Fibroblast of skin of left biceps (primary cell): ENCODE measurements around the gene ZNG1B.
"Not testable (repeated sequence)": the region's sequence is repeated elsewhere in the genome, so short reads cannot be mapped to it uniquely, and the experiment has no call there.

Experiments
- DNase-seq, 2 experiments: peaks; one replicate each; pipeline ENCODE4 v3.0.0-alpha.2; 2013; ENCODE audit warnings: low read depth in 2 of 2

ZNG1B gene

DNA sequence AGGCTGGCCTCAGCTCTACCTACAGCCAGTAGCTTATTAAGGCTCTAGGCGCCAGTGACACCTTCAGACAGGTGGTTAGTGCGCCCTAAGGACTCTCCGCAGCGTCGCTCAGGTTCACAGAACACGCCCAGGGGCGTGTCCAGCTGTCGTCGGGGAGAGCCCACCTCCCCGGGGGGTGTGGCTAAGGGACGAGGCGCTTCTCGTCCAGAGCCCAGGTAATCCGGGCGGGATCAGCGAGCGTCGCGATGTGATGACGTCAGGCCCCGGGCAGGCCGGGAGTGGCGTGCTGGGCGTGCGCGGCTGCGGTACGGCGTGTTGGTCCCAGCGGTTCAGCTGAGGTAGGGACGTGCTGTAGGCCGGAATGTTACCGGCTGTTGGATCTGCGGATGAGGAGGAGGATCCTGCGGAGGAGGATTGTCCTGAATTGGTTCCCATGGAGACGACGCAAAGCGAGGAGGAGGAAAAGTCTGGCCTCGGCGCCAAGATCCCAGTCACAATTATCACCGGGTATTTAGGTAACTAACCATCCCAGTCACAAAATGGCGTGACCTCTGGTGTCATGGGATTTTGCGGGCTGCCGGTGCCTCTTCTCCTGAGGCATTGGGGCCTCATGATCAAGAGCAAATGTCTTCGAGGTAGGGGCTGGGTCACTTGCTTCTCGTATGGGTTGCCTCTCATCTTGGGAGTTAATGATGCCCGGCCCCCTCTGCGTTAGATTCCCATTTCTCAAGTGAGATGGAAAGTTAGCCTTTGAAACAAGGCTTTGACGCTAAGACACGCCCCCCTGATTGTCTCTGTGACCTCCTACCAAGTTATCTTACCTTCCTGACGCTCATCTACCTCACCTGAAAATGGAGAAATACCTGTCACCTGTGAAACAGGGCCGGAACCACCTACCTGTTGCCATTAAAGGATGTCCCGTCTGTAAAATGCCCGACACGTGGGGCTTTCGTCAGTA lies at the start of gene ZNG1B:
ZNG1B (plus strand) TSS at position 184 of the 958 bp plus-strand sequence; CDS start at position 362, 178 bp downstream.
- not testable (repeated sequence) for DNase-seq

GRCh38 chr2:113390124-113390849 lies 47.2 kb upstream of the ZNG1B start:
- DNase-seq: peak; percentile 34 to 41

- DNase-seq: no peak
Observed at GRCh38 chr2:113391073-113391472, 46.4 kb upstream of the ZNG1B start.

DNA sequence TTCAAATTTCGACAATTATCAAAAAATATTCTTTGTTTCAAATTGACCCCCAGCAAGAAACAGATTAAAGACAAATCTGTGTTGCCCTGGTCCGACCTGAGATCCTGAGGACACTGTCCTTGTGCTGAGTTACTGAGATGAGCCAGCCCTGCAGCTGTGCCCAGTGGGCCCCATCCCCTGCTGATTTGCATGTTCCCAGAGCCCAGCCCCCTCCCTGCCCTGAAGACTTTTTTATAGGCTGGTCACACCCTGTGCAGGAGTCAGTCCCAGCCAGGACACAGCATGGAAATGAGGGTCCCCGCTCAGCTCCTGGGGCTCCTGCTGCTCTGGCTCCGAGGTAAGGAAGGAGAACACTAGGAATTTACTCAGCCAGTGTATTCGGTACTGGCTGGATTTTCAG lies 31.4 kb upstream of the ZNG1B start:
- DNase-seq: no peak

DNA sequence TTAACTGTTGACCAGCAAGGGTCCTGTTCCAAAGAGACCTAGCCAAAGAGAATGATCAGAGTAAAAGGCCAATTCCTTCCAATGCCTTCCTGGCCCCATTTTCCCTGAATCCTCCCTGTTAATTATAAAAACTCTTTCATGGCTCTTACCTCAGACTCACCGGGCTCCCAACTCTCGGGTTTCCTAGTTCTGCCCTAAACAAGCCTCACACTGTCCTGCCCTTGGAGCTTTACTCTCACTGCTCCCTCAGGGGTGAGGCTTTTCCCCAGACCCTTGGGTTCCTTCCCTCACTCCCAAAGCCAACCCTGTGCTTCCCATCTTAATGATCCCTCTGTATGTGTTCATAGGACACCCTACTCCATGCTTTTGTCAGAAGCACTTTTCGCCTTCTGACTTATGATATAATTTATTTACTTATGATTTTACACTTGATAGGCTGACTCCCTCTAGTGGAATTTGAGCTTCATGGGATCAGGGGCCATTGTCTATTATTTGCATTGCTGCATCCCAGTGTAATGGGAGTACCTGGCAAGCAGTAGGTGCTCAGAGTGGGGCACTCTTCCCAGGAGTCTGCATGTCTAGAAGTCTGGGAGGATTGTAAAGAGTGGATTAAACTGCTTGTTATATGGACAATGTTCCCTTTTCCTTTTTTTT lies 29.9 kb upstream of the ZNG1B start:
- DNase-seq: no peak

DNA sequence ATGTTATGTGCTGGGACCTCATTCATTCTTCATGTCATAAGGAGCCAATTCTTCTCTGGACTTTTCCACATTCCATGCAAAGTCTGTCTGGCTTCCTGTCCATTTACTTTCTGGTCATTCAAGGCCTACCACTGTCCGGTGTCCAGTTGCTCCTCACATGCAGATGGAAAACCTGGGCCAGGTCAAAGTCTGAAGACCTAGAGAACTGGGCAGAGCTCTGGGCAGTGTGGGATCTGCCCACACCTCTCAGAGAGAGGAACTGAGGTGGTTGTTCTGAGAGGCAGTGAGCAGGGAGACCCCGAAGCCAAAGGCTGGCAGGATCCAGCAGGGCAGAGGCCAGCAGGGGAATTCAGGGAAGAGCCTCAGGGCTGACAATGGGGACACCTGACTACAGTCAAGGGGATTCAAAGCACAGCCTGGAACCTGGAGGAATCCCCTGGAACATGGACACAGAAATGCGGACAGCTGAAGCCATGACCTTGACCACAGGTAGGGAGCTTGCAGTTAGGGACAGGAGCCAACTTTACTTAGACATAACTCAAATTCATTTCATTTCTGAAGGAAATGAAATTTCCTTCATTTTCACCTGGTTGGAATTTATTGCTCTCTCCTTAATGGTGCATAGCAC lies 25.7 kb upstream of the ZNG1B start:
- DNase-seq: not testable (repeated sequence)

GRCh38 chr2:113412774-113413173 lies 24.7 kb upstream of the ZNG1B start:
- DNase-seq: not testable (repeated sequence)

- DNase-seq: not testable (repeated sequence)
Observed at GRCh38 chr2:113431773-113432172, 5.7 kb upstream of the ZNG1B start.

- not testable (repeated sequence) for DNase-seq
Observed at GRCh38 chr2:113433468-113433867, 4.0 kb upstream of the ZNG1B start.

DNA sequence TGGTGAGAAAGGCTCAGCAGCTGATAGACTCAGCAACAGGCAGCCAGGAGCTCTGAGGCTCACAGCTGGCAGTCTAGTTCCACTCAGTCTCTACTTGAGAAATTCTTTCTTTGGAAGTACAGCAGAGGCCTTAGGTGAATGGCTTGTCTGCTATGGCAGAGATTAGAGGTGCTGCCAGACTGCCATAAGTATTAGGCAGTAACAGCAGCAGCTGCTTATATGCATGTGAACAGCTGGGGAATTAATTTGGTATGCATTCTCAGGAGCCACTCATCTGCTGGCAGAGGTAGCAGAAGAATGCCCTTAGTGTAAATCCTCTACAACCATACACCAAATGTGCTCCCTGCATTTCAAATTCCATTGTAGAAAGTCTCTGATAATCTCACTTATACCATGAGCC lies 28.3 kb downstream of the ZNG1B start:
- DNase-seq: not testable (repeated sequence)

DNA sequence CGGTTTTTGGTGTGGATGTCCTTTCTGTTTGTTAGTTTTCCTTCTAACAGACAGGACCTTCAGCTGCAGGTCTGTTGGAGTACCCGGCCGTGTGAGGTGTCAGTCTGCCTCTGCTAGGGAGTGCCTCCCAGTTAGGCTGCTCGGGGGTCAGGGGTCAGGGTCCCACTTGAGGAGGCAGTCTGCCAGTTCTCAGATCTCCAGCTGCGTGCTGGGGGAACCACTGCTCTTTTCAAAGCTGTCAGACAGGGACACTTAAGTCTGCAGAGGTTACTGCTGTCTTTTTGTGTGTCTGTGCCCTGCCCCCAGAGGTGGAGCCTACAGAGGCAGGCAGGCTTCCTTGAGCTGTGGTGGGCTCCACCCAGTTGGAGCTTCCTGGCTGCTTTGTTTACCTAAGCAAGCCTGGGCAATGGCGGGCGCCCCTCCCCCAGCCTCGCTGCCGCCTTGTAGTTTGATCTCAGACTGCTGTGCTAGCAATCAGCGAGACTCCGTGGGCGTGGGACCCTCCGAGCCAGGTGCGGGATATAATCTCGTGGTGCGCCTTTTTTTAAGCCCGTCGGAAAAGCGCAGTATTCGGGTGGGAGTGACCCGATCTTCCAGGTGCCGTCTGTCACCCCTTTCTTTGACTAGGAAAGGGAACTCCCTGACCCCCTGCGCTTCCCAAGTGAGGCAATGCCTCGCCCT lies 39.3 kb downstream of the ZNG1B start:
- DNase-seq: not testable (repeated sequence)

- not testable (repeated sequence) for DNase-seq
Observed at GRCh38 chr2:113496527-113496926, 59.0 kb downstream of the ZNG1B start.

DNA sequence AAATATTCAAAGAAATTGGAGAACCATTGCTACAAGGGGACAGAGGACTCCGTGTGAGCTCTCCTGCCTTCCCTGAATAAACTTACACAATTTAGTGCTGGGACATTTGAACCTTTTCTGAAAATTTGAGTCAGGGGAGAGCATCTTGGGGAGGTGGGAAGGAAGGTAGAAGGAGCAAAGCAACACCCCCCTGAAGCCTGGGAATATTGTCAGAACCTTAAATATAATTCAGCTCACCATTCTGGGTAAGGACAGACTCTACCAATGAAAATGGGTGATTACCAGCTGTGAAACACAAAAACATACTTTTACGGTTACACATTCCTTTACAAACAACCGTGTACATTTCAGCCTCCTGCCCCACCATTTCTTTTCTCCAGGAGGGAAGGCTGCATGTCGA lies 60.9 kb downstream of the ZNG1B start, which contains the start of gene FOXD4L1:
FOXD4L1 (plus strand) TSS at position 301 of the 400 bp plus-strand sequence. CDS start 592 bp downstream, outside the sequence.
- DNase-seq: not testable (repeated sequence)

GRCh38 chr2:113499019-113499885 lies 61.8 kb downstream of the ZNG1B start:
- not testable (repeated sequence) for DNase-seq

GRCh38 chr2:113499886-113500722 lies 62.6 kb downstream of the ZNG1B start:
- not testable (repeated sequence) for DNase-seq

DNA sequence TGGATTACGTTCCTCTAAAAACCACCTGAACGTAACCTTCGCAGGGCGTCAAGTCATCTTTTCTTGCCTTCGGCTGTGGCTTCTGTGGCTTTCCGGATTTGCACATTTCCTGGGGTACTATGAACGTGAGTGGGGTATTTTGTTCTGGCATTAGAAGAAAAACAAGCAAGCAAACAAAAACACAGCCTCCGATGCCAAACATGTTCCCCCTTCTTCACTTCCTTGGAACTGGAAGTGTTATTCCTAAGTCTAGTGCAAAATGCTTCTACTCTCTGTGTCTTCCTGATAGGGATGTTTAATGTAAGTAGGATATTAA lies 63.2 kb downstream of the ZNG1B start:
- DNase-seq: not testable (repeated sequence)

DNA sequence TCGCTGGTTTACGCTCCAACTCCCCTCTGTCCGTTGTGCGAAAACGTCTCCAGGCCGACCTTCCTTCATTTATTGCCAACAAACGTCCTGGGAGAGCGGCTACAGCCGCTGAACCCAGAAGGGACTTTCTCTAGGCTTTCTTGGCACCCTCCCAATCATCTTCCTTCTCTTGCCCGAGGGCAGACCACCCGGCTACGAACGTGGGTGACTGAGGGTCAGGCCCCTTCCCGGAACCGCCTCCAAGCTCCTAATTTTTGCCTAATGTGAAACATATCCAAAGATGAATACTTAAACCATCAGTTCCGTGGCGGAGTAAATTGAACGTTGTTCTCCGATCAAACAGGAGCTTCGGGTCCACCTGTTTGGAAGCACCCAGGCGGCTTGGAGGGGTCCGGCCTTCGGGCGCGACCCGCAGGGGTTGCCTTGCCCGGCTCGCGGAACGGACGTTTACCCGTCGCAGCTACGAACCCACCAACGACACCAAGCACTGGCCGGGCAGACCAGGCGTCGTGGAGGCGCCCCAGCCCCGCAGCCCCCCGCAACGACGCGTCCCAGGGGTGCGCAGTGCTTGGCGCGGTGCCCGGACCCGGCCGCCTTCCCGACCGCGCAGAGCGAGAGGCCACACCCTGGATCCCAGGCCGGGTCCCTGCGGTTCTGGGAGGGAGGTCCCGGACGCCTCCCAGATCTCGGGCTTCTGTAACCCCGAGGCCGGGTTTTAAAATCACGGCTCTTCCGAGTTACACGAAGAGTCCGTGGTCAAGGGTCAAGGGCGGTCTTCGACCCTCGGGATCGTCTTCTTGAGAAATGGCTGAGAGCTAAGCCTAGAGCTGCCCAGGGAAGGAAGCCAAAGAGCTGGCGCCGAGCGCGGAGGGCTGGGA lies 65.0 kb downstream of the ZNG1B start:
- not testable (repeated sequence) for DNase-seq
